Measurements from ENCODE around the gene IL20RA. TPM values are rescaled to one million over a fixed set of nuclear protein-coding genes. Genes with fewer than 3 reads are reported as not detected.

IL20RA gene
- total and polyA plus RNA-seq, 2 of the 13 experiments (the other 11 are each of a cell fraction or from before 2014, with no cell fraction given): not detected

DNA sequence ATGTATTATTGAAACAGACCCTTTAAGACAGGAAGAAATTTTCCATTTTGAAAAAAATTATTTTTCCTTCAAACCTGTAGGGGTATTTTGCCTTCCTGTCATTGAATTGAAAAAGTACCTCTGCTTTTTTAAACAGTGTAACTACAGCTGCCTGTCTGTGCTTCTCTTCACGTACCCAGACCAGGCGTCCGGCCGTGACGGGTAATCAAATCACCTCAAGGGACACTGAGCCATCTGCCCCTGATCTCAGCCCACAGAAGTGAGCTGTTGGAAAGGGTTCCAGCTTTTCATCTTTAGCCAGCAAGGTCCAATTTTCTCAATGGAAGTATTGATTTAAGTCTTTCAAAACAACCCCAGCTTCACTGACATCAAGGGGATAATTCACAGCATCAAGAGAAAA lies 64.7 kb downstream of the IL20RA start:
- H3K79me2 ChIP-seq (ENCODE audit: insufficient read depth, low read length): no peaks in the 10 kb centered on the region
- no peaks in the 10 kb centered on the region for H4K20me1 ChIP-seq (ENCODE audit: insufficient read depth, low read length)
- no peak overlapping the region for H3K9ac ChIP-seq (ENCODE audit: insufficient read depth, low read depth, low read length)
- H3K4me2 ChIP-seq (ENCODE audit: low read depth, low read length): no peak overlapping the region
- no peak overlapping the region for H3K4me3 ChIP-seq (replicated peaks in 1 of 3; ENCODE audit: insufficient read depth in 1 of 3, low read depth in 2 of 3, low read length in 3 of 3)
- H3K4me1 ChIP-seq (ENCODE audit: insufficient read depth, low read length): no peaks in the 10 kb centered on the region
- no peak overlapping the region for H3K27ac ChIP-seq (ENCODE audit: extremely low read length, insufficient read depth, low read length)
- ATAC-seq (no peak), DNase-seq (ENCODE audit: low spot score) (no peak), FAIRE-seq (no peak)
- WGBS (ENCODE audit: low lambda C conversion rate): 2% methylated on average over 5 of the region's 5 CpGs
- POLR2A ChIA-PET: no interaction called here
- no TSS peak for BruUV-seq (replicated peaks)
- intact Hi-C loops (cut with micrococcal nuclease; ENCODE audit: unreplicated experiment): no loop called here
- H3K36me3 ChIP-seq (replicated peaks in 1 of 2; ENCODE audit: control insufficient read depth in 1 of 2, insufficient read depth in 2 of 2, low read length in 2 of 2): no peaks in the 10 kb centered on the region
- CTCF ChIA-PET (ENCODE audit: low intra/inter-chr PET ratio, low total read pairs): no interaction called here
- TF ChIP-seq TCF7L2 (IDR thresholded peaks at IDR 0.05; ENCODE audit: low read depth, low read length) (no peak), SPEN (CRISPR knock-in tag; IDR thresholded peaks at IDR 0.05; ENCODE audit: low read depth) (no peak), ZNF205 (CRISPR knock-in tag; IDR thresholded peaks at IDR 0.05) (no peak), SKI (IDR thresholded peaks at IDR 0.05; ENCODE audit: partially characterized antibody) (no peak), MLLT10 (CRISPR knock-in tag; IDR thresholded peaks at IDR 0.05) (no peak), SOX6 (IDR thresholded peaks at IDR 0.05) (no peak), SOX6 (CRISPR knock-in tag; IDR thresholded peaks at IDR 0.05) (no peak), RBFOX2 (IDR thresholded peaks at IDR 0.05; ENCODE audit: low read depth, low read length) (no peak), NFIB (CRISPR knock-in tag; IDR thresholded peaks at IDR 0.05; ENCODE audit: borderline replicate concordance) (no peak), ZBTB38 (CRISPR knock-in tag; IDR thresholded peaks at IDR 0.05) (no peak)
- TF ChIP-seq, protein P1, sequence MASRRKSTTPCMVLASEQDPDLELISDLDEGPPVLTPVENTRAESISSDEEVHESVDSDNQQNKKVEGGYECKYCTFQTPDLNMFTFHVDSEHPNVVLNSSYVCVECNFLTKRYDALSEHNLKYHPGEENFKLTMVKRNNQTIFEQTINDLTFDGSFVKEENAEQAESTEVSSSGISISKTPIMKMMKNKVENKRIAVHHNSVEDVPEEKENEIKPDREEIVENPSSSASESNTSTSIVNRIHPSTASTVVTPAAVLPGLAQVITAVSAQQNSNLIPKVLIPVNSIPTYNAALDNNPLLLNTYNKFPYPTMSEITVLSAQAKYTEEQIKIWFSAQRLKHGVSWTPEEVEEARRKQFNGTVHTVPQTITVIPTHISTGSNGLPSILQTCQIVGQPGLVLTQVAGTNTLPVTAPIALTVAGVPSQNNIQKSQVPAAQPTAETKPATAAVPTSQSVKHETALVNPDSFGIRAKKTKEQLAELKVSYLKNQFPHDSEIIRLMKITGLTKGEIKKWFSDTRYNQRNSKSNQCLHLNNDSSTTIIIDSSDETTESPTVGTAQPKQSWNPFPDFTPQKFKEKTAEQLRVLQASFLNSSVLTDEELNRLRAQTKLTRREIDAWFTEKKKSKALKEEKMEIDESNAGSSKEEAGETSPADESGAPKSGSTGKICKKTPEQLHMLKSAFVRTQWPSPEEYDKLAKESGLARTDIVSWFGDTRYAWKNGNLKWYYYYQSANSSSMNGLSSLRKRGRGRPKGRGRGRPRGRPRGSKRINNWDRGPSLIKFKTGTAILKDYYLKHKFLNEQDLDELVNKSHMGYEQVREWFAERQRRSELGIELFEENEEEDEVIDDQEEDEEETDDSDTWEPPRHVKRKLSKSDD (CRISPR knock-in tag; IDR thresholded peaks at IDR 0.05; ENCODE audit: low read depth): no peak
- TF ChIP-seq, protein P2, sequence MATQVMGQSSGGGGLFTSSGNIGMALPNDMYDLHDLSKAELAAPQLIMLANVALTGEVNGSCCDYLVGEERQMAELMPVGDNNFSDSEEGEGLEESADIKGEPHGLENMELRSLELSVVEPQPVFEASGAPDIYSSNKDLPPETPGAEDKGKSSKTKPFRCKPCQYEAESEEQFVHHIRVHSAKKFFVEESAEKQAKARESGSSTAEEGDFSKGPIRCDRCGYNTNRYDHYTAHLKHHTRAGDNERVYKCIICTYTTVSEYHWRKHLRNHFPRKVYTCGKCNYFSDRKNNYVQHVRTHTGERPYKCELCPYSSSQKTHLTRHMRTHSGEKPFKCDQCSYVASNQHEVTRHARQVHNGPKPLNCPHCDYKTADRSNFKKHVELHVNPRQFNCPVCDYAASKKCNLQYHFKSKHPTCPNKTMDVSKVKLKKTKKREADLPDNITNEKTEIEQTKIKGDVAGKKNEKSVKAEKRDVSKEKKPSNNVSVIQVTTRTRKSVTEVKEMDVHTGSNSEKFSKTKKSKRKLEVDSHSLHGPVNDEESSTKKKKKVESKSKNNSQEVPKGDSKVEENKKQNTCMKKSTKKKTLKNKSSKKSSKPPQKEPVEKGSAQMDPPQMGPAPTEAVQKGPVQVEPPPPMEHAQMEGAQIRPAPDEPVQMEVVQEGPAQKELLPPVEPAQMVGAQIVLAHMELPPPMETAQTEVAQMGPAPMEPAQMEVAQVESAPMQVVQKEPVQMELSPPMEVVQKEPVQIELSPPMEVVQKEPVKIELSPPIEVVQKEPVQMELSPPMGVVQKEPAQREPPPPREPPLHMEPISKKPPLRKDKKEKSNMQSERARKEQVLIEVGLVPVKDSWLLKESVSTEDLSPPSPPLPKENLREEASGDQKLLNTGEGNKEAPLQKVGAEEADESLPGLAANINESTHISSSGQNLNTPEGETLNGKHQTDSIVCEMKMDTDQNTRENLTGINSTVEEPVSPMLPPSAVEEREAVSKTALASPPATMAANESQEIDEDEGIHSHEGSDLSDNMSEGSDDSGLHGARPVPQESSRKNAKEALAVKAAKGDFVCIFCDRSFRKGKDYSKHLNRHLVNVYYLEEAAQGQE (IDR thresholded peaks at IDR 0.05; ENCODE audit: borderline replicate concordance in 1 of 2, low read depth in 1 of 2, low read length in 2 of 2): no peak
- no peak overlapping the region for H2AFZ ChIP-seq (ENCODE audit: low read length)
- peaks cover 0 to 6% of the 10 kb centered on the region in 2 experiments; a peak in 2 of 5 replicates for H3K27me3 ChIP-seq (ENCODE audit: control insufficient read depth in 1 of 2, insufficient read depth in 2 of 2, low read length in 2 of 2)
- no peaks in the 10 kb centered on the region for H3K9me3 ChIP-seq (ENCODE audit: low read length)
- in situ Hi-C loops (cut with HindIII; ENCODE audit: extremely low pct_ligation_motif_present, low pct_unique_long_range_greater_than_20kb): no loop called here
